Measurements from ENCODE around the gene JAG2. TPM values are rescaled to one million over a fixed set of nuclear protein-coding genes. Genes with fewer than 3 reads are reported as not detected.

The JAG2 gene
- total RNA-seq, 3 donors from 2014 or later (not counting 1 experiment from before 2014, with no cell fraction given): 3.5 to 6.6 (median 6.1) TPM

DNA sequence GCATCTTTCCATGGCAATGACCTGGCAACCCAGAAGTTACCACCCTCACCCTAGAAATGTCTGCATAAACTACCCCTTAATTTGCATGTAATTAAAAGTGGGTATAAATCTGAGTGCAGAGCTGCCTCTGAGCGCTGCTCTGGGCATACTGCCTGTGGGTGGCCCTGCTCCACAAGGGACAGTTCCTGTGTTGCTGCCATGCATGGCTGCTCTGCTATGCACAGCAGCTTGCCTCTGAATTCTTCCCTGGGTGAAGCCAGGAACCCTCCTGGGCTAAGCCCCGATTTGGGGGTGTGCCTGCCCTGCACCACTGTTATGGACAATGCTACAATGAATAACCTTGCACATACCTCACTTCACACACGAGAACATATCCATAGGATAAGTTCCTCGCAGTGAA, 67.7 kb downstream of the JAG2 start:
- Histone ChIP-seq H3K36me3 (ENCODE audit: control insufficient read depth, insufficient read depth, low read length) (no peaks in the 10 kb centered on the region), H3K27me3 (ENCODE audit: control insufficient read depth, insufficient read depth, low read length) (no peaks in the 10 kb centered on the region), H3K4me1 (ENCODE audit: control insufficient read depth, insufficient read depth, low read length) (no peaks in the 10 kb centered on the region), H3K4me3 (ENCODE audit: low read length) (no peak overlapping the region), H3K27ac (ENCODE audit: low read length) (no peak overlapping the region), H3K9me3 (ENCODE audit: control insufficient read depth, insufficient read depth, low read length) (peaks cover 5% of the 10 kb centered on the region)
- intact Hi-C loops (cut with micrococcal nuclease): no loop called here
- 86% methylated on average over 4 of the region's 4 CpGs for WGBS (ENCODE audit: insufficient coverage)
- Mint-ChIP-seq H3K27ac (no peak overlapping the region), H3K9me3 (peaks cover 0 to 2% of the 10 kb centered on the region in 2 donors), H3K36me3 (no peaks in the 10 kb centered on the region), H3K27me3 (ENCODE audit: low read depth in 2 of 2) (peaks cover 28 to 43% of the 10 kb centered on the region in 2 donors), H3K4me1 (peaks cover 4 to 5% of the 10 kb centered on the region in 2 donors), H3K4me3 (no peak overlapping the region)
- TF ChIP-seq, protein P1, sequence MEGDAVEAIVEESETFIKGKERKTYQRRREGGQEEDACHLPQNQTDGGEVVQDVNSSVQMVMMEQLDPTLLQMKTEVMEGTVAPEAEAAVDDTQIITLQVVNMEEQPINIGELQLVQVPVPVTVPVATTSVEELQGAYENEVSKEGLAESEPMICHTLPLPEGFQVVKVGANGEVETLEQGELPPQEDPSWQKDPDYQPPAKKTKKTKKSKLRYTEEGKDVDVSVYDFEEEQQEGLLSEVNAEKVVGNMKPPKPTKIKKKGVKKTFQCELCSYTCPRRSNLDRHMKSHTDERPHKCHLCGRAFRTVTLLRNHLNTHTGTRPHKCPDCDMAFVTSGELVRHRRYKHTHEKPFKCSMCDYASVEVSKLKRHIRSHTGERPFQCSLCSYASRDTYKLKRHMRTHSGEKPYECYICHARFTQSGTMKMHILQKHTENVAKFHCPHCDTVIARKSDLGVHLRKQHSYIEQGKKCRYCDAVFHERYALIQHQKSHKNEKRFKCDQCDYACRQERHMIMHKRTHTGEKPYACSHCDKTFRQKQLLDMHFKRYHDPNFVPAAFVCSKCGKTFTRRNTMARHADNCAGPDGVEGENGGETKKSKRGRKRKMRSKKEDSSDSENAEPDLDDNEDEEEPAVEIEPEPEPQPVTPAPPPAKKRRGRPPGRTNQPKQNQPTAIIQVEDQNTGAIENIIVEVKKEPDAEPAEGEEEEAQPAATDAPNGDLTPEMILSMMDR (IDR thresholded peaks at IDR 0.05): no peak
- no peak for DNase-seq
- ATAC-seq: peak in 1 of 3 donors; percentile 37

DNA sequence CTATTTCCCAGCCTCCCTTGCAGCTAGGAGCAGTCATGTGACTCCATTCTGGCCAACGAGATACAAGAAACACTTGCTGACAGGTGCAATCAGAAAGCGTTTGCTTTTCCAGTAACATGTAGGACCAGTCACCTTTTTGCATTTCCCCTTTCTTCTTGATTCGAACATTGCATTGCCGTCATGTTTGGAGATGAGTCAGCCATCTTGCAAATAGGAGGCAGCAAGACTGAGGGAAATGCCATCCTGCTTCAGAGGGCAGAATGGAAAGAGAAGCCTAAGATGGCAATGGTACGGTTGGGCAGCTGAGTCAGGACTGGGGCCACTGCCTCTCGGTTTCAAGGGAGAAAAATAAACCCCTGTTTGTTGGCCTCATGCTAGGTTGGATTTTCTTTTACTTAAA, 68.8 kb downstream of the JAG2 start:
- no peak for ATAC-seq

DNA sequence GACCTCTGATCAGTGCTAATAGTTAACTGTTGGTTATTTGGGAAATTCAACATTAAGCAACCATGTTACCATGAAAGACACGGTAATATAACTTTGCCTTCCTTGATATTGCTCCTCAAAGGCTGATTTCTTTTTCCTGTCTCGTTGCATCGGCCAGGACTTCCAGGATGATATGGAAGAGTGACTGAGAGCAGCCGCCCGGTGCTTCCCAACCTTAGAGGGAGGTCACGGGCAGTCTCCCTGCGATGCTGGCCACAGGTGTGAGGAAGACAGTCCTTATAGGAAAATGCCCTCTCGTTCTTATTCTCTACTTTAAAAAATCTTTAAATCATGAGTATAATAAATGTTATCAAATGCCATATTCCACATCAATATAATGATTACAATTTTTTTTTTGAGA, 70.3 kb downstream of the JAG2 start:
- intact Hi-C loops (cut with micrococcal nuclease): no loop called here
- TF ChIP-seq, protein P1 (IDR thresholded peaks at IDR 0.05): no peak
- Histone ChIP-seq H3K27ac (ENCODE audit: low read length) (no peak overlapping the region), H3K27me3 (ENCODE audit: control insufficient read depth, insufficient read depth, low read length) (no peaks in the 10 kb centered on the region), H3K9me3 (ENCODE audit: control insufficient read depth, insufficient read depth, low read length) (peaks cover 5% of the 10 kb centered on the region), H3K4me3 (ENCODE audit: low read length) (no peak overlapping the region), H3K36me3 (ENCODE audit: control insufficient read depth, insufficient read depth, low read length) (no peaks in the 10 kb centered on the region), H3K4me1 (ENCODE audit: control insufficient read depth, insufficient read depth, low read length) (peaks cover 12% of the 10 kb centered on the region)
- no peak overlapping the region for H3K27ac Mint-ChIP-seq
- ATAC-seq (no peak), DNase-seq (no peak)
- WGBS (ENCODE audit: insufficient coverage): 88% methylated on average over 6 of the region's 8 CpGs
- no peaks in the 10 kb centered on the region for H3K9me3 Mint-ChIP-seq
- no peaks in the 10 kb centered on the region for H3K36me3 Mint-ChIP-seq
- no peak overlapping the region for H3K4me3 Mint-ChIP-seq
- H3K27me3 Mint-ChIP-seq (ENCODE audit: low read depth in 2 of 2): peaks cover 14 to 34% of the 10 kb centered on the region in 2 donors
- H3K4me1 Mint-ChIP-seq: peaks cover 5 to 15% of the 10 kb centered on the region in 2 donors

More for the DNA sequence above, 68.8 kb downstream of the JAG2 start:
- peaks cover 22 to 43% of the 10 kb centered on the region in 2 donors for H3K27me3 Mint-ChIP-seq (ENCODE audit: low read depth in 2 of 2)
- no peaks in the 10 kb centered on the region for H3K36me3 Mint-ChIP-seq
- TF ChIP-seq, protein P1 (IDR thresholded peaks at IDR 0.05): no peak
- Histone ChIP-seq H3K4me3 (ENCODE audit: low read length) (no peak overlapping the region), H3K4me1 (ENCODE audit: control insufficient read depth, insufficient read depth, low read length) (no peaks in the 10 kb centered on the region), H3K27me3 (ENCODE audit: control insufficient read depth, insufficient read depth, low read length) (no peaks in the 10 kb centered on the region), H3K9me3 (ENCODE audit: control insufficient read depth, insufficient read depth, low read length) (peaks cover 5% of the 10 kb centered on the region), H3K27ac (ENCODE audit: low read length) (no peak overlapping the region), H3K36me3 (ENCODE audit: control insufficient read depth, insufficient read depth, low read length) (no peaks in the 10 kb centered on the region)
- no peak overlapping the region for H3K4me3 Mint-ChIP-seq
- no peak for DNase-seq
- H3K9me3 Mint-ChIP-seq: peaks cover 0 to 2% of the 10 kb centered on the region in 2 donors
- peaks cover 4 to 5% of the 10 kb centered on the region in 2 donors for H3K4me1 Mint-ChIP-seq
- intact Hi-C loops (cut with micrococcal nuclease): no loop called here
- 60% methylated on average over 6 of the region's 6 CpGs for WGBS (ENCODE audit: insufficient coverage)
- no peak overlapping the region for H3K27ac Mint-ChIP-seq

DNA sequence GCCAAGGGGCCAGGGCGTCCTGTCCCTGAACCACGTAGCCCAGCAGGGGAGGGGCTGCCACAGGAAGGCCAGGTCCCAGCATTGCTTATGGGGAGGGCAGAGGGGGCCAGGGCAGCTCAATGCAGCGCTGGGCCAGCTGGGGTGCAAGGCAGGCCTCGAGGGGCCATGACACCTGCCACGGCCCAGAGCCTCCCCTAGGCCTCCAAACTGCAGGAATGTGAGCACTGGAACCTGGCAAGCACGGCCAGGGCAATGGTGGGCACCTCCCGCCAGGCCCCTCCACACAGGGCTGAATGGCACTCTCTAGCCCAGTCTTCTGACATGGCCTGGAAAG, 70.8 kb downstream of the JAG2 start:
- DNase-seq: no peak
- TF ChIP-seq, protein P1 (IDR thresholded peaks at IDR 0.05): no peak
- Histone ChIP-seq H3K4me1 (ENCODE audit: control insufficient read depth, insufficient read depth, low read length) (peaks cover 15% of the 10 kb centered on the region), H3K27ac (ENCODE audit: low read length) (no peak overlapping the region), H3K27me3 (ENCODE audit: control insufficient read depth, insufficient read depth, low read length) (no peaks in the 10 kb centered on the region), H3K9me3 (ENCODE audit: control insufficient read depth, insufficient read depth, low read length) (peaks cover 5% of the 10 kb centered on the region), H3K4me3 (ENCODE audit: low read length) (no peak overlapping the region), H3K36me3 (ENCODE audit: control insufficient read depth, insufficient read depth, low read length) (no peaks in the 10 kb centered on the region)
- H3K9me3 Mint-ChIP-seq: no peaks in the 10 kb centered on the region
- intact Hi-C loops (cut with micrococcal nuclease): no loop called here
- H3K4me3 Mint-ChIP-seq: no peak overlapping the region
- no peak for ATAC-seq
- WGBS (ENCODE audit: insufficient coverage): 79% methylated on average over 7 of the region's 7 CpGs
- no peak overlapping the region for H3K27ac Mint-ChIP-seq
- H3K27me3 Mint-ChIP-seq (ENCODE audit: low read depth in 2 of 2): peaks cover 14 to 28% of the 10 kb centered on the region in 2 donors
- peaks cover 5 to 19% of the 10 kb centered on the region in 2 donors for H3K4me1 Mint-ChIP-seq
- H3K36me3 Mint-ChIP-seq: no peaks in the 10 kb centered on the region

All from natural killer cell (primary cell).